ENCODE data around the gene NDFIP1.

NDFIP1 gene

DNA sequence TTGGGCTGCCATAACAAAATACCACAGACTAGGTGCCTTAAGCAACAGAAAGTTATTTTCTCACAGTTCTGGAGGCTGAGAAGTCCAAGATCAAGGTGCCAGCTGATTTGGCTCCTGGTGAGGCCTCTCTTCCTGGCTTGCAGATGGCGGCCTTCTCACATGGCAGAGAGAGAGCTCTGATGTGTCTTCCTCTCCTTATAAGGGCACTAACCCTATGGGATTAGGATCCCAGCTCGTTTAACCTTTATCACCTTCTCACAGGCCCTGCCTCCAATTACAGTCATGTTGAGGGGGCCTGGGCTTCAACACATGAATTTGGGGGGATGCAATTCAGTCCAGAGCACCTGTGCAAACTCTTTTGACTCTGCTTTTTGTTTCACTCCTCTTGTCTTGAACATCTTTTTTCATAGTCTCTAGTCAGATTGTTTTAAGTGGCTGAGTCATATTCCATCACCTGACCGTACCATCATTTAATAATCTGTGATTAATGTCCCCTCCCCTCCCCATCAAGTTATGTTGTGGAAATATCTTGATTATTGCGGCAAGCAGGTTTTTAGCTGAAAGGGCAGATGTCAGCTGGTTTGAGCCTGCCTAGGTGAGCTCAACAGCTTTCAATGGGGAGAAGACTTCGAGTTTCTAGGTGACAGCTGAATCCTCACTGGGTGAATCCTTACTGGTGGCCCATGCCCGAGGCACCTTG is 61.8 kb downstream of the NDFIP1 start:
- Histone ChIP-seq H2BK12ac (ENCODE audit: low read length) (no peak overlapping the region), H3K23ac (ENCODE audit: low read depth, low read length, poor library complexity) (no peak overlapping the region), H3K4ac (ENCODE audit: low read length) (no peak overlapping the region), H2BK120ac (ENCODE audit: low read depth, low read length) (no peak overlapping the region), H3K27me3 (ENCODE audit: control insufficient read depth in 3 of 3, insufficient read depth in 3 of 3, low read depth in 1 of 3, low read length in 3 of 3) (no peaks in the 10 kb centered on the region), H3K18ac (ENCODE audit: low read length) (no peak overlapping the region), H3K4me3 (ENCODE audit: low read length in 2 of 2) (no peak overlapping the region), H3K4me1 (ENCODE audit: control insufficient read depth in 2 of 2, insufficient read depth in 1 of 2, low read depth in 1 of 2, low read length in 2 of 2) (peaks cover 3 to 5% of the 10 kb centered on the region in 2 donors), H3K36me3 (replicated peaks in 1 of 2; ENCODE audit: control insufficient read depth in 2 of 2, insufficient read depth in 2 of 2, low read length in 2 of 2) (no peaks in the 10 kb centered on the region), H3K4me2 (ENCODE audit: insufficient read depth, low read length, poor library complexity, severe bottlenecking) (no peak overlapping the region), H4K8ac (ENCODE audit: low read depth, low read length) (no peak overlapping the region), H2BK15ac (ENCODE audit: low read length) (no peak overlapping the region), H3K9me3 (replicated peaks in 1 of 2; ENCODE audit: control insufficient read depth in 2 of 2, insufficient read depth in 1 of 2, low read depth in 1 of 2, low read length in 2 of 2) (no peaks in the 10 kb centered on the region), H3K9ac (ENCODE audit: low read depth, low read length, poor library complexity) (no peak overlapping the region), H2AK5ac (ENCODE audit: low read depth, low read length) (no peak overlapping the region), H2AFZ (ENCODE audit: low read length) (no peak overlapping the region), H4K91ac (ENCODE audit: low read depth, low read length, poor library complexity) (no peak overlapping the region), H3K14ac (ENCODE audit: low read length) (no peak overlapping the region), H3K27ac (replicated peaks; ENCODE audit: low read length) (no peak overlapping the region), H2BK5ac (ENCODE audit: low read length) (no peak overlapping the region), H3K79me1 (ENCODE audit: low read depth, low read length) (no peaks in the 10 kb centered on the region)
- DNase-seq (ENCODE audit: low spot score) = no peak
- WGBS, 2 donors (ENCODE audit: extremely low coverage in 2 of 2, insufficient read length in 2 of 2, insufficient replicate concordance in 1 of 2) = no CpG with 5 or more reads among the region's 6 CpGs

DNA sequence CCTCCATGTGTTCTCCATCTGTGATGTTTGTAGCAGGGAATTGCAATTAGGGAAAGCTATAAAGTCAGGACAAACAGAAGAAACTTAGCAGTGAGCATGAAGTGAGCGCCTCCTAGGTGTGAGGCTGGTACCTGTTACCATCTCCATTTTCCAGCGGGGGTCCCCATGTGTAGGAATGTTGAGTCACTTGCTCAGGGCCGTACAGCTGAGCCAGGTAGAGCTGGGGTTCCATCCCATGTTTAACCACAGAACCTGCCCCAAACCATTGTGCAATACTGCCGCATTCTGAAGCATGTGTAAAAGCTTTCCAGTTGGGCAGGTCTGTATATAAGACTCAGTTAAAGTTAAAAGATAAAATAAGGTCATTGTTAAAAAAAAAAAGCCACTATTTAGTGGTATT is 62.7 kb downstream of the NDFIP1 start:
- H2BK5ac ChIP-seq (ENCODE audit: low read length) = no peak overlapping the region
- H2BK12ac ChIP-seq (ENCODE audit: low read length) = no peak overlapping the region
- H3K18ac ChIP-seq (ENCODE audit: low read length) = no peak overlapping the region
- H3K4ac ChIP-seq (ENCODE audit: low read length) = no peak overlapping the region
- H2BK15ac ChIP-seq (ENCODE audit: low read length) = no peak overlapping the region
- no peak overlapping the region for H2AFZ ChIP-seq (ENCODE audit: low read length)
- no peaks in the 10 kb centered on the region for H3K9me3 ChIP-seq (replicated peaks in 1 of 2; ENCODE audit: control insufficient read depth in 2 of 2, insufficient read depth in 1 of 2, low read depth in 1 of 2, low read length in 2 of 2)
- no peaks in the 10 kb centered on the region for H3K36me3 ChIP-seq (replicated peaks in 1 of 2; ENCODE audit: control insufficient read depth in 2 of 2, insufficient read depth in 2 of 2, low read length in 2 of 2)
- H3K23ac ChIP-seq (ENCODE audit: low read depth, low read length, poor library complexity) = no peak overlapping the region
- peaks cover 1 to 5% of the 10 kb centered on the region in 2 donors for H3K4me1 ChIP-seq (ENCODE audit: control insufficient read depth in 2 of 2, insufficient read depth in 1 of 2, low read depth in 1 of 2, low read length in 2 of 2)
- no peak overlapping the region for H3K14ac ChIP-seq (ENCODE audit: low read length)
- H3K9ac ChIP-seq (ENCODE audit: low read depth, low read length, poor library complexity) = no peak overlapping the region
- H3K27ac ChIP-seq (replicated peaks; ENCODE audit: low read length) = no peak overlapping the region
- H3K79me1 ChIP-seq (ENCODE audit: low read depth, low read length) = no peaks in the 10 kb centered on the region
- WGBS, 2 donors (ENCODE audit: extremely low coverage in 2 of 2, insufficient read length in 2 of 2, insufficient replicate concordance in 1 of 2) = no CpG with 5 or more reads among the region's 4 CpGs
- no peaks in the 10 kb centered on the region for H3K27me3 ChIP-seq (ENCODE audit: control insufficient read depth in 3 of 3, insufficient read depth in 3 of 3, low read depth in 1 of 3, low read length in 3 of 3)
- H2BK120ac ChIP-seq (ENCODE audit: low read depth, low read length) = no peak overlapping the region
- H4K91ac ChIP-seq (ENCODE audit: low read depth, low read length, poor library complexity) = no peak overlapping the region
- no peak overlapping the region for H3K4me3 ChIP-seq (ENCODE audit: low read length in 2 of 2)
- H3K4me2 ChIP-seq (ENCODE audit: insufficient read depth, low read length, poor library complexity, severe bottlenecking) = no peak overlapping the region
- H2AK5ac ChIP-seq (ENCODE audit: low read depth, low read length) = no peak overlapping the region
- H4K8ac ChIP-seq (ENCODE audit: low read depth, low read length) = no peak overlapping the region
- no peak for DNase-seq (ENCODE audit: low spot score)

DNA sequence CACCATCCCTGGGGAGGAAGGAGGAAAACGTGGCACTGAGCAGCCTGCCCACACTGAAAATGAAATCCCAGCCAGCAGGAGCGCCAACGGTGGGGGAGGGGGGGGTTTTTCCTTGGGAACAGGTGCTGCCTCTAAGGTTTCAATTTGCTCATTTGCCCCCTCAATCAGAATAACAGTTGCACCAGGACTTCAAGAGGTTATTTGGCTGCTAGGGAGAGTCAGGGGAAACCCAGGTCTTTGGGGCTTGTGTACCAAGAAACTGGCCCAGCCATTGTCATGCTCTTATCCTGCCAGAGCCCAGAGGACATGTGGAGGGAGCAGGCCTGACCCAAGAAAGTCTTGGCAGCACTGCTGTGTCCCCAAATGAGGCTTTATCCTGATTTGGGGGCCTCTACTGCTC is 66.5 kb downstream of the NDFIP1 start:
- H2BK15ac ChIP-seq (ENCODE audit: low read length) = no peak overlapping the region
- H3K27ac ChIP-seq (replicated peaks; ENCODE audit: low read length) = no peak overlapping the region
- peak overlapping the region; percentile 15 for H3K18ac ChIP-seq (ENCODE audit: low read length)
- H2BK5ac ChIP-seq (ENCODE audit: low read length) = no peak overlapping the region
- no peak overlapping the region for H4K91ac ChIP-seq (ENCODE audit: low read depth, low read length, poor library complexity)
- no peak overlapping the region for H2BK120ac ChIP-seq (ENCODE audit: low read depth, low read length)
- DNase-seq (ENCODE audit: low spot score) = no peak
- H3K14ac ChIP-seq (ENCODE audit: low read length) = no peak overlapping the region
- H2AK5ac ChIP-seq (ENCODE audit: low read depth, low read length) = no peak overlapping the region
- no peak overlapping the region for H2BK12ac ChIP-seq (ENCODE audit: low read length)
- no peaks in the 10 kb centered on the region for H3K36me3 ChIP-seq (replicated peaks in 1 of 2; ENCODE audit: control insufficient read depth in 2 of 2, insufficient read depth in 2 of 2, low read length in 2 of 2)
- no peaks in the 10 kb centered on the region for H3K79me1 ChIP-seq (ENCODE audit: low read depth, low read length)
- no peak overlapping the region for H3K4ac ChIP-seq (ENCODE audit: low read length)
- H2AFZ ChIP-seq (ENCODE audit: low read length) = no peak overlapping the region
- no peak overlapping the region for H3K4me3 ChIP-seq (ENCODE audit: low read length in 2 of 2)
- H3K4me1 ChIP-seq (ENCODE audit: control insufficient read depth in 2 of 2, insufficient read depth in 1 of 2, low read depth in 1 of 2, low read length in 2 of 2) = no peaks in the 10 kb centered on the region
- WGBS, 2 donors (ENCODE audit: extremely low coverage in 2 of 2, insufficient read length in 2 of 2, insufficient replicate concordance in 1 of 2) = no CpG with 5 or more reads among the region's 3 CpGs
- no peaks in the 10 kb centered on the region for H3K9me3 ChIP-seq (replicated peaks in 1 of 2; ENCODE audit: control insufficient read depth in 2 of 2, insufficient read depth in 1 of 2, low read depth in 1 of 2, low read length in 2 of 2)
- H3K23ac ChIP-seq (ENCODE audit: low read depth, low read length, poor library complexity) = no peak overlapping the region
- no peak overlapping the region for H4K8ac ChIP-seq (ENCODE audit: low read depth, low read length)
- no peaks in the 10 kb centered on the region for H3K27me3 ChIP-seq (ENCODE audit: control insufficient read depth in 3 of 3, insufficient read depth in 3 of 3, low read depth in 1 of 3, low read length in 3 of 3)
- no peak overlapping the region for H3K4me2 ChIP-seq (ENCODE audit: insufficient read depth, low read length, poor library complexity, severe bottlenecking)
- no peak overlapping the region for H3K9ac ChIP-seq (ENCODE audit: low read depth, low read length, poor library complexity)

DNA sequence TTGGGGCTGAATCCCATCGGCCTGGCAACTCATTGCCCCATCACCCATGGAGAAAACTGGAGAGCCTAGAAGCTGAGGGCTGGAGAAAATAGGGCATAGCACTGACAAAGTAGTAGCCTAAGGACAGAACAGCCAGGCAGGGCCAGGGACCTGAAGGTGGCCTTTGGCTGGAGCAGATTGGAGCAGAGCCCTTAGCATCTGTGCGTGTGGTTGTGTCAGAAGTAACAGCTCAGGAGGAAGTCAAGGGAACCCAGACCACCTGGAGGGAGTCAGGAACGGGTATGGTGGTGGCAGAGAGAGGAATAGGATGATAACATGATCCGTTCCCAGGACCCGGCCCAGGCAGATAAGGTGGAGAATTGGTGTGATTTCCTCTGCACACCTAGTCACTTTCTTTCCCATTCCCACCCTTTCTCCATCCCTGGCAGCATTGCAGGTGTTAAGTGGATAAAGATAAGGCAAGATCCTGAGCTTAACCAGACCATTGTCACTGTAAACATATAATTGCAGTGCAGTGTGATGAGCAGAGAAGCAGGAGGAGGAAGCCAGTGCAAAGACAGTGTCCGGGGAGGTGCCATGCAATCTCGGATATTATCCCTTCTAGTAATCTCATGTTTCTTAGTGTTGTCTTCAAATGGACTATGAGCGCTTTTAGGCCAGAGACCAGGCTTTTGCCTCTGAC is 67.0 kb downstream of the NDFIP1 start:
- Histone ChIP-seq H2AFZ (ENCODE audit: low read length) (peak overlapping the region; percentile 44), H2BK12ac (ENCODE audit: low read length) (no peak overlapping the region), H3K9me3 (replicated peaks in 1 of 2; ENCODE audit: control insufficient read depth in 2 of 2, insufficient read depth in 1 of 2, low read depth in 1 of 2, low read length in 2 of 2) (no peaks in the 10 kb centered on the region), H3K27ac (replicated peaks; ENCODE audit: low read length) (no peak overlapping the region), H3K9ac (ENCODE audit: low read depth, low read length, poor library complexity) (no peak overlapping the region), H2AK5ac (ENCODE audit: low read depth, low read length) (no peak overlapping the region), H3K4me1 (ENCODE audit: control insufficient read depth in 2 of 2, insufficient read depth in 1 of 2, low read depth in 1 of 2, low read length in 2 of 2) (no peaks in the 10 kb centered on the region), H2BK120ac (ENCODE audit: low read depth, low read length) (no peak overlapping the region), H2BK5ac (ENCODE audit: low read length) (no peak overlapping the region), H3K18ac (ENCODE audit: low read length) (peak overlapping the region; percentile 15), H3K14ac (ENCODE audit: low read length) (no peak overlapping the region), H4K8ac (ENCODE audit: low read depth, low read length) (no peak overlapping the region), H3K4me2 (ENCODE audit: insufficient read depth, low read length, poor library complexity, severe bottlenecking) (no peak overlapping the region), H3K4ac (ENCODE audit: low read length) (no peak overlapping the region), H3K79me1 (ENCODE audit: low read depth, low read length) (no peaks in the 10 kb centered on the region), H2BK15ac (ENCODE audit: low read length) (no peak overlapping the region), H3K36me3 (replicated peaks in 1 of 2; ENCODE audit: control insufficient read depth in 2 of 2, insufficient read depth in 2 of 2, low read length in 2 of 2) (no peaks in the 10 kb centered on the region), H4K91ac (ENCODE audit: low read depth, low read length, poor library complexity) (no peak overlapping the region), H3K27me3 (ENCODE audit: control insufficient read depth in 3 of 3, insufficient read depth in 3 of 3, low read depth in 1 of 3, low read length in 3 of 3) (no peaks in the 10 kb centered on the region), H3K23ac (ENCODE audit: low read depth, low read length, poor library complexity) (no peak overlapping the region), H3K4me3 (ENCODE audit: low read length in 2 of 2) (no peak overlapping the region)
- DNase-seq (ENCODE audit: low spot score) = no peak
- WGBS, 2 donors (ENCODE audit: extremely low coverage in 2 of 2, insufficient read length in 2 of 2, insufficient replicate concordance in 1 of 2) = no CpG with 5 or more reads among the region's 8 CpGs
